Left ventricle myocardium inferior (tissue), 1 donor: Measurements from ENCODE around the gene PHLDB2. TPM values are rescaled to one million over a fixed set of nuclear protein-coding genes. Genes with fewer than 3 reads are reported as not detected.

Experiments used
- DNase-seq: peaks from one replicate; pipeline ENCODE4 v3.0.0-alpha.2; 2020
- H3K27ac ChIP-seq: fragments of 200-600 bp; replicated peaks from 2 replicates; pipeline ENCODE4 v1.8.0; 2021
- H3K27me3 ChIP-seq: fragments of 200-600 bp; 2 replicates; pipeline ENCODE4 v1.8.0; 2021; ENCODE audit warnings: low read depth
- H3K36me3 ChIP-seq: fragments of 200-600 bp; 2 replicates; pipeline ENCODE4 v1.8.0; 2021
- H3K4me1 ChIP-seq: fragments of 200-600 bp; 2 replicates; pipeline ENCODE4 v1.8.0; 2021
- H3K4me3 ChIP-seq: fragments of 200-600 bp; 2 replicates; pipeline ENCODE4 v1.8.0; 2021; ENCODE audit warnings: mild to moderate bottlenecking, moderate library complexity
- H3K9me3 ChIP-seq: fragments of 200-600 bp; replicated peaks from 2 replicates; pipeline ENCODE4 v1.8.0; 2021
- intact Hi-C: fragments of 100-400 bp; cut with micrococcal nuclease; formaldehyde crosslinking; loops from one replicate; pipeline ENCODE4 v1.11.0; 2022
- total RNA-seq: library from RNA; stranded (reverse); fragmentation: NEBNext Ultra II Directional; extraction: Animal tissue kit (Norgen Biotek cat#: 25700); gene quantifications from one replicate; pipeline ENCODE4 v1.2.1, GENCODE V29; 2021
- TF ChIP-seq, protein P1 (sequence below): fragments of 200-600 bp; IDR thresholded peaks from 2 replicates; pipeline ENCODE4 v1.8.0; 2021; ENCODE audit warnings: antibody characterized with exemption, mild to moderate bottlenecking, borderline replicate concordance
- donor health status: DM: no; HTN: yes; CAD: no; lungs with severe emphysema.

Gene PHLDB2
- total RNA-seq, 1 donor from 2014 or later, result 89.3 TPM

DNA sequence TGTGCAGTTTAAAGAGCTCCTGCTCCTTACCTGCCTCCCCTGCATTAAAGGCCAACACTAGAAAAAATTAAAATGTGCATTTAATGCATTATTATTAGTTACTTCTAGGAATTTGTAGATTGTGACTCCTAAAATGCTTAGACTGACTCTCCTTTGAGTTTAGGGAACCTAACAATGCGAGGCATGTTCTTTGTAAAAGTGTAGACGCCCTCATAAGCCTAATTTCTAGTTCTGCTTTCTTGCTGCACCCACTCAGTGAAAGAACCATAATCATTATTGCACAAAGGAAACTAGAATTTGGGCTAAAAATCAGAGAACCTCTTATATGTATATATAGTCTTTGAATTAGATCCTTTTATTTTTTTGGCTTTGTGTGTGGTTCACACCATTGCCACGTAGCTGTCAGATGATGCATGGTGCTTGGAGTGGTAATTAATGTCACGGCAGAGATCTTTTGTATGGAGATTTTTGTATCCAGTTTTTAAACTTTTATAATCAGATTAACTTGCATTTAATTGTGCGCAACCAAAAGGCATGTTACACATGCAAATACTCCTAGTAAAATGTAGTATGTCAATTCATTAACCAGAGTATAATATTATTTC, 120.5 kb downstream of the PHLDB2 start:
- H3K9me3 ChIP-seq, result no peaks in the 10 kb centered on the region
- intact Hi-C loops, result no loop called here
- DNase-seq, result no peak
- TF ChIP-seq, protein P1, sequence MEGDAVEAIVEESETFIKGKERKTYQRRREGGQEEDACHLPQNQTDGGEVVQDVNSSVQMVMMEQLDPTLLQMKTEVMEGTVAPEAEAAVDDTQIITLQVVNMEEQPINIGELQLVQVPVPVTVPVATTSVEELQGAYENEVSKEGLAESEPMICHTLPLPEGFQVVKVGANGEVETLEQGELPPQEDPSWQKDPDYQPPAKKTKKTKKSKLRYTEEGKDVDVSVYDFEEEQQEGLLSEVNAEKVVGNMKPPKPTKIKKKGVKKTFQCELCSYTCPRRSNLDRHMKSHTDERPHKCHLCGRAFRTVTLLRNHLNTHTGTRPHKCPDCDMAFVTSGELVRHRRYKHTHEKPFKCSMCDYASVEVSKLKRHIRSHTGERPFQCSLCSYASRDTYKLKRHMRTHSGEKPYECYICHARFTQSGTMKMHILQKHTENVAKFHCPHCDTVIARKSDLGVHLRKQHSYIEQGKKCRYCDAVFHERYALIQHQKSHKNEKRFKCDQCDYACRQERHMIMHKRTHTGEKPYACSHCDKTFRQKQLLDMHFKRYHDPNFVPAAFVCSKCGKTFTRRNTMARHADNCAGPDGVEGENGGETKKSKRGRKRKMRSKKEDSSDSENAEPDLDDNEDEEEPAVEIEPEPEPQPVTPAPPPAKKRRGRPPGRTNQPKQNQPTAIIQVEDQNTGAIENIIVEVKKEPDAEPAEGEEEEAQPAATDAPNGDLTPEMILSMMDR, result no peak
- H3K4me1 ChIP-seq, result peaks cover 45% of the 10 kb centered on the region
- H3K36me3 ChIP-seq, result peaks cover 8% of the 10 kb centered on the region
- peak overlapping the region; percentile 94 for H3K27ac ChIP-seq
- H3K4me3 ChIP-seq, result peak overlapping the region; percentile 91
- H3K27me3 ChIP-seq, result no peaks in the 10 kb centered on the region

DNA sequence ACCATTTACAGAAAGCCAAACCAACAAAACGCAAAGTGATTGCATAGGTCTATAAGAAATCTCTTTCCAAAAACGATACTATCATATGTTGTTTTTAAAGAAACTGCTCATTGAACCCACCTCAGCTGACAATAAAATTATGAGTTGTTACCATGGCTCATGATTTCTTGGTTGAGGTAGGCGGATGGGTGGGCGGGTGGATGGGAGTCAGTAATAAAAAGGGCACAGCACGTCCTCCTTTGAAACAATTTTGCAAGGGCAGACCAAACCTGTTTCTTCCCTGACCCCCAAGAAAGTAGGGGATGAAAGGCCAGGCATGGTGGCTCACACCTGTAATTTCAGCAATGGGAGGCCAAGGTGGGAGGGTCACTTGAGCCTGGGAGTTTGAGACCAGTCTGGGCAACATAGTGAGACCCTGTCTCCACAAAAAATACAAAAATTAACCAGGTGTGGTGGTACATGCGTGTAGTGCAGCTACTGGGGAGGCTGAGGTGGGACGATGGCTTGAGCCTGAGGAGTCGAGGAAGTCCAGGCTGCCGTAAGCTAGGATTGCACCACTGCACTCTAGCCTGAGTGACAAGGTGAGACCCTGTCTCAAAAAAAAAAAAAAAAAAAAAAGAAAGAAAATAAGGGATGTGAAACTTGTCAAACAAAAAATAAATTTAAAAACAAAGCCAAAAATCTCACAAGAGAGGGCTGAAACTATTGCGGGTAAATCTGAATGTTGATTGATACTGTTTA, 121.8 kb downstream of the PHLDB2 start:
- no peak overlapping the region for H3K27ac ChIP-seq
- TF ChIP-seq, protein P1, result no peak
- peaks cover 45% of the 10 kb centered on the region for H3K4me1 ChIP-seq
- DNase-seq, result no peak
- intact Hi-C loops, result no loop called here
- peaks cover 1% of the 10 kb centered on the region for H3K36me3 ChIP-seq
- H3K27me3 ChIP-seq, result no peaks in the 10 kb centered on the region
- no peak overlapping the region for H3K4me3 ChIP-seq
- H3K9me3 ChIP-seq, result no peaks in the 10 kb centered on the region

DNA sequence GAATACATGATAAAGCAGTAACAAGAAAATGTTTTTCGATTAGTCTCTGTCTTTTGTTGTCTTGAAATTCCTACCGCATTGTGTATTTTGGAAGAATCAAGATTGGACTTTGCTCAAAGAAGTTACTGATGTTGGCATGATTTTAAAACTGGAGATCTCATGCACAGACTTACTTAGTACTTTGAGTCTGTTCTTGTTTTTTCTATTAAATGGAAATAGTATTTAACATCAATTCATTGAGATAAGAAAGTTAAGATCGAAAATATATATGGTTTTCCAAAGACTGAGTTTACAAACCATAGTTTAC, 122.3 kb downstream of the PHLDB2 start:
- no peaks in the 10 kb centered on the region for H3K27me3 ChIP-seq
- no peak overlapping the region for H3K27ac ChIP-seq
- peaks cover 45% of the 10 kb centered on the region for H3K4me1 ChIP-seq
- TF ChIP-seq, protein P1, result no peak
- intact Hi-C loops, result no loop called here
- H3K36me3 ChIP-seq, result peaks cover 6% of the 10 kb centered on the region
- DNase-seq, result no peak
- H3K9me3 ChIP-seq, result no peaks in the 10 kb centered on the region
- H3K4me3 ChIP-seq, result no peak overlapping the region

DNA sequence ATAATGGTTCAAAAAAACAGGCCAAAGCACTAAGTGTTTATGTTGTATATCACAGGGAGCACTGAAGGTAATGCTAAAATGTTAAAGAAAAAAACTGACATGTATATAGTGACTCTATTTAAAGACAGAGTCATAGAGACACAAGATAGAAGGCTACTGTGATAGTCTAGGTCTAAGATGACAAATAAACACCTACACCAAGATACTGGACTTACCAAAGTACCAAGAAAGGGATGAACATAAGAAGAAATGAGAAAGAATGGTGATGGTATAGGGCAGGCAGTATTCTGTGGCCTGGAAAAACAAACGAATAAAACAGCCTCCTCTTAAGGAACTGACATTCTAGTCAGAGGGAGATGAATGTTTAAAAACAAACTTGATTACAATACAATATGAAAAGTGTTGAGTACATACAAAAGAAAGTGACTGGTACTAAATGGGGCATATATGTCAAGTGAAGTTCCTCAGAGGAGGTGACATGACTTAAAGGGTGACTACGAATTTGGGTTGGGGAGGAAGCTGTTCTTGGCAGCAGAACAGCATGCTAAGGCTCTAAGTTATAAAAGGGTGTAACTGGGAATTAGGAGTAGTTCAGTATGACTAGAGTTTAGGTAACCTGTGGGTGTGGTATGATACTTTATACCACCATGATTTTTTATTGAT, 125.7 kb downstream of the PHLDB2 start:
- Histone ChIP-seq H3K9me3 (no peaks in the 10 kb centered on the region), H3K27ac (no peak overlapping the region), H3K36me3 (peaks cover 29% of the 10 kb centered on the region), H3K4me3 (no peak overlapping the region), H3K27me3 (no peaks in the 10 kb centered on the region), H3K4me1 (peaks cover 34% of the 10 kb centered on the region)
- TF ChIP-seq, protein P1, result no peak
- intact Hi-C loops, result no loop called here
- DNase-seq, result no peak

DNA sequence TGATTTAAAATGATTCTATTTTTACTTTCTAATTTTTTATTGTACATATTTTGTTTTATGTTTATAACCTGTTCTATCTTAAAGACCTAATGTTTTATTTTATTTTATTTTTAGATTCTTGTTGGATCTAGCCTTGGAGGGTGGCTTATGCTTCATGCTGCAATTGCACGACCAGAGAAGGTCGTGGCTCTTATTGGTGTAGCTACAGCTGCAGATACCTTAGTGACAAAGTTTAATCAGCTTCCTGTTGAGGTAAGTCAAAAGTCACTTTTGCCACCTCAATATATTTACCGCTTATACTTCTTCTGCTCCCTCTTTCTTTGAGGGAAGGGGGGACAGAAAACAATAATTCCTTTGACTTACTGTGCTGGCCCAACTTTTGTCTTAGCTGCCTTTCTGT, 127.7 kb downstream of the PHLDB2 start:
- peaks cover 13% of the 10 kb centered on the region for H3K4me1 ChIP-seq
- intact Hi-C loops, result no loop called here
- no peak for DNase-seq

More for the DNA sequence above, 127.7 kb downstream of the PHLDB2 start:
- H3K36me3 ChIP-seq, result peaks cover 36% of the 10 kb centered on the region
- H3K4me3 ChIP-seq, result no peak overlapping the region
- no peak overlapping the region for H3K27ac ChIP-seq
- H3K27me3 ChIP-seq, result no peaks in the 10 kb centered on the region
- no peaks in the 10 kb centered on the region for H3K9me3 ChIP-seq
- TF ChIP-seq, protein P1, result no peak
